Esophagus muscularis mucosa (tissue), 4 donors: ENCODE data around the gene UFD1.

Experiments used
- EP300 ChIP-seq: sonication (generic); formaldehyde crosslinking; IDR thresholded peaks from one replicate; pipeline ENCODE4 v1.6.1; 2017; ENCODE audit warnings: antibody characterized with exemption
- POLR2A ChIP-seq: fragments of 450-650 bp; IDR thresholded peaks from one replicate; pipeline ENCODE4 v1.6.1; 2017; ENCODE audit warnings: antibody characterized with exemption, moderate library complexity, mild to moderate bottlenecking, low read depth
- POLR2AphosphoS5 ChIP-seq, 2 donors: sonication (generic); formaldehyde crosslinking; IDR thresholded peaks; one replicate each; pipeline ENCODE4 v1.6.1; 2017; ENCODE audit warnings: antibody characterized with exemption in 2 of 2
- TF ChIP-seq, protein P1 (sequence below), 3 experiments: fragments of 200-600 bp in 2 of 3; fragments of 450-650 bp in 1 of 3; sonication (generic) in 2 of 3; IDR thresholded peaks; one replicate each; pipeline ENCODE4 v1.5.1; 2017 to 2019; ENCODE audit warnings: antibody characterized with exemption in 3 of 3, mild to moderate bottlenecking in 2 of 3, moderate library complexity in 1 of 3

DNA sequence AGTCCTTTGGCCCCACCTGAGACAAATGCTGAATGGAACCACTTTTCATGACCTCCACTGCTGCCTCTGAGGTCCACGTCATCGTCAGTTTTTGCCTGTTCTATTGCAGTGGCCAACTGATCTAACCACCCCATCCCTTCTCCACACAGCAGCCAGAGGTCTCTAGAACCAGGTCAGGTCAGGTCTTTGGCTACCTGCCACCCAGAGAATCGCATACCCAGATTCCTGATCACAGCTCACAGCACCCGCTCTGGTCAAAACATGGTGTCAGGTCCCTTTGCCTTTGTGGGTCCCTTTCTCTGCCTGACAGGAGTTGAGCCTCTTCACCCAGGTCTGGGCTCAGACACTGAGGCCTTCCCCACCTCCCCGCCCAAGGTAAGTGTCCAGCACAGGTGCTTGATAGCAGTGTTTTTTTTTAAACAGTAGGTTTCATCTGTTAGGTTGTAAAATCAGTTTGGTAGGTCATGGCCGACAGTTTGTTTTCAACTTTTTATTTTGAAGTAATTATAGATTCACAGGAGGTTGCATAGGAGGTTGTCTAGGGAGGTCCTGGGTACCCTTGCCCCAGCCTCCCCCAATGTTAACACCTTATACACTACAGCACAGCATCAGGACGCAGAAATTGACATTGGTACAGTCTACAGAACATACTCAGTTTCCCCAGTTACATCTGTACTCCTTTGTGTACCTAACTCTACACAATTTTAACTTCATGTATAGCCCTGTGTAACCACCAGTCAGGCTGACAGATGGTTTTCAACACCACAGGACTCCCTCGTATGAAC, 38.4 kb downstream of the UFD1 start:
- no peak for TF ChIP-seq POLR2AphosphoS5 (IDR thresholded peaks at IDR 0.05)
- TF ChIP-seq, protein P1, sequence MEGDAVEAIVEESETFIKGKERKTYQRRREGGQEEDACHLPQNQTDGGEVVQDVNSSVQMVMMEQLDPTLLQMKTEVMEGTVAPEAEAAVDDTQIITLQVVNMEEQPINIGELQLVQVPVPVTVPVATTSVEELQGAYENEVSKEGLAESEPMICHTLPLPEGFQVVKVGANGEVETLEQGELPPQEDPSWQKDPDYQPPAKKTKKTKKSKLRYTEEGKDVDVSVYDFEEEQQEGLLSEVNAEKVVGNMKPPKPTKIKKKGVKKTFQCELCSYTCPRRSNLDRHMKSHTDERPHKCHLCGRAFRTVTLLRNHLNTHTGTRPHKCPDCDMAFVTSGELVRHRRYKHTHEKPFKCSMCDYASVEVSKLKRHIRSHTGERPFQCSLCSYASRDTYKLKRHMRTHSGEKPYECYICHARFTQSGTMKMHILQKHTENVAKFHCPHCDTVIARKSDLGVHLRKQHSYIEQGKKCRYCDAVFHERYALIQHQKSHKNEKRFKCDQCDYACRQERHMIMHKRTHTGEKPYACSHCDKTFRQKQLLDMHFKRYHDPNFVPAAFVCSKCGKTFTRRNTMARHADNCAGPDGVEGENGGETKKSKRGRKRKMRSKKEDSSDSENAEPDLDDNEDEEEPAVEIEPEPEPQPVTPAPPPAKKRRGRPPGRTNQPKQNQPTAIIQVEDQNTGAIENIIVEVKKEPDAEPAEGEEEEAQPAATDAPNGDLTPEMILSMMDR (IDR thresholded peaks at IDR 0.05): no peak
- no peak for TF ChIP-seq POLR2A
- no peak for TF ChIP-seq EP300
